Myocyte (in vitro differentiated cells): ENCODE data around the gene RAB36. TPM values are rescaled to one million over a fixed set of nuclear protein-coding genes. Genes with fewer than 3 reads are reported as not detected.

Experiments
- DNase-seq: peaks from one replicate; pipeline ENCODE4 v3.0.0-alpha.2; 2012; ENCODE audit warnings: low read depth
- total RNA-seq: library from RNA; depleted of rRNA; stranded (reverse); fragments of >200 nt; gene quantifications from 2 replicates; pipeline ENCODE4 v1.2.3, GENCODE V29; 2014

The RAB36 gene
- total RNA-seq, 1 donor from 2014 or later: 0.08 TPM

GRCh38 chr22:23157560-23158515 is 12.6 kb downstream of the RAB36 start:
- no peak for DNase-seq

DNA sequence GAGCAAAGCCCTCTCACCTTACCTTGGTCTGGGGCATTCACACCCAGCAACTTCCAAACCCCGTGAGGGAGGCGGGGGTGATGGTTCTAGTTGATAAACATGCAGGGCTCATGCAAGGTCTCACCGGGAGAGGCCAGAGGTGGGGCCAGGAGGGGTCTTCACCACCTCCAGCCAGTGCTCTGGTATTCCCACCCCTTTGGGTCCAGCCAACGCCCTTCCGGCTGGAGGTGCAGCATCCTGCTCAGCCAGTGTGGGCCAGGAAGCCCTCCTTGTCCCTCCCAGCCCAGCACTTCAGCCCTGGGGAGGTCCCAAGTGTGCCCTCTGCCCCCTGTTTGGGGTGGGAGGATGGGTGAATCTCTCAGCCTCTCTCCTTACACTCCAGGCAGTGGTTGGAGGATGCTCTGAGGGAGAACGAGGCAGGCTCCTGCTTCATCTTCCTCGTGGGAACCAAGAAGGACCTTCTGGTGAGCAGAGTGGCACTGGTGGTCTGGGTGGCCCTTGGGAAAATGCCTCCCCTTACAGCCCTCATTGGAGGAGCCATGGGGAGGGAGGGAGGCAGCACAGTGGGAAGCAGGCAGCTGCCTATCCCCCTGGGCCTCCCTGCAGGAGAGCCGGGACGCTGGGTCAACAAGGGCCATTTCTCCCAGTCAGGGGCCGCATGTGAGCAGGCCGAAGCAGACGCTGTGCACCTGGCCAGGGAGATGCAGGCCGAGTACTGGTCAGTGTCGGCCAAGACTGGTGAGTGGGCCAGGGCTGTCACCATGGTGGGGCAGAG is 13.4 kb downstream of the RAB36 start:
- no peak for DNase-seq

DNA sequence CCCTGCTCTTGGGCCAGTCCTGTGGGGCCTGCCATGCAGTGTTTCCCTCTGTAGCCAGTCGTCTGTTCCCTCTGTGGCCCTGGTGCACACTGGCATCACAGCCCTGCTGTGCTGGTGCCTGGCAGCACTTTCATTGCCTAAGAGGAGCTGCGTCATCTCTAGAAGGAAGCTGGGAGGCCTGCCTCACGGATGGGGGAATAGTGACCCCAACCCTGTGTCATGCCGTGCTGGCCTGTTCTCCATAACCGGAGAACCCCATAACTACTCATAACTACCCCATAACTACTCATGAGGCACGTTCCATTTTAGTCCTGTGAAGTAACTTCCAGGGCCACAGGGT is 14.0 kb downstream of the RAB36 start:
- no peak for DNase-seq

- DNase-seq: no peak
These were observed 15.8 kb downstream of the RAB36 start for GRCh38 chr22:23161029-23161428.

DNA sequence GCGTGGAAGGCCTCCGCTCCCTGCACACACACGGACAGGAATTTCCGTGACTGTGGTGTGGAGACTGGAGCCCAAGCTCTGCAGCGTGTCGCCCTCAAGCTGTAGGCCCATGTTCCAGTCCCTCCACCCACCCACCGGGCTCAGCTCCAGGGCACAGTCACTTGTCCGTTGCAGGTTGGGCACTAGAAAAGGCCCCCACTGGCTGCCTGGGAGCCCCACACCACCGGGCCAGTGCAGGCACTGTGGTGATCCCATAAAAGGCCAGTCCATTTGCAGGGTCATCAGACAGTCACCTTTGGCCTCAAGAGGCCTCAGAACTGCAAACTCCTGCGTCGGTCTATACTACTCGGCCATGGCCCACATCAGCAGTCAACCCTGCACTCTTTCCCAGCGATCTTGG is 16.3 kb downstream of the RAB36 start:
- DNase-seq: no peak

- DNase-seq: no peak
These were observed 18.4 kb downstream of the RAB36 start for GRCh38 chr22:23163665-23164064.

- DNase-seq: no peak
These were observed 18.8 kb downstream of the RAB36 start for GRCh38 chr22:23164091-23164490.

DNA sequence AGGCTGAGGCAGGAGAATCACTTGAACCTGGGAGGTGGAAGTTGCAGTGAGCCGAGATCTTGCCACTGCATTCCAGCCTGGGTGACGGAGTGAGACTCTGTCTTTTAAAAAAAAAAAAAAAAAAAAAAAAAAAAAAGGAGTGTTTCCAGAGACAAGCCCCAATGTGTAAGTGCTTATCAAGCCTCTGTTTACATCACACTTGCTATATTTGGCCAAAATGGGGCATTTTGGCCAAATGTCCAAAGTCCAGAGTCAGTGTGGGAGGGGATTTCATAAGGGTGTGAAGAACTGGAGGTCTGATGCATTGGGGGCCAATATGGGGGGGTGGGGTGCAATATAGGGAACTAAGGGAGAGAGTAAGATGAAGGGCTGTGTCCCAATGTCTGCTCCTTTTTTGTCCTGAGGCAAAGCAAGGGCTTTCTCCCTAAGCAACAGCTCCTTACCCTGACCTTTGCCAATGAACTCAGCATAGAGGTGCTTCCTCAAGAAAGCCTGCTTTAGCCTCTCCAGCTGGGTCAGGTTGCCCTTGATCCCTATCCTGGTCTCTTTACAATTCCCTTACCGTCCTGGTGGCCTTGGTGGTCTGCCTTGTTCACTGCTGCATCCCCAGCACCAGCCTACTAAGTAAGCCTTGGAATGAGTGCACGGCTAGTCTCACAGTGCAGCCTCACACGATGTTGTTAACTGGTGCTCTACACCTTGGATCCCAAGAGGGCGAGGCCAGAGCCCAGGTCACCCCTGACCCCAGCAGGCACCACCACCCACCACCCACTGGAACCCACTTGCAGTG is 21.0 kb downstream of the RAB36 start:
- DNase-seq: no peak

DNA sequence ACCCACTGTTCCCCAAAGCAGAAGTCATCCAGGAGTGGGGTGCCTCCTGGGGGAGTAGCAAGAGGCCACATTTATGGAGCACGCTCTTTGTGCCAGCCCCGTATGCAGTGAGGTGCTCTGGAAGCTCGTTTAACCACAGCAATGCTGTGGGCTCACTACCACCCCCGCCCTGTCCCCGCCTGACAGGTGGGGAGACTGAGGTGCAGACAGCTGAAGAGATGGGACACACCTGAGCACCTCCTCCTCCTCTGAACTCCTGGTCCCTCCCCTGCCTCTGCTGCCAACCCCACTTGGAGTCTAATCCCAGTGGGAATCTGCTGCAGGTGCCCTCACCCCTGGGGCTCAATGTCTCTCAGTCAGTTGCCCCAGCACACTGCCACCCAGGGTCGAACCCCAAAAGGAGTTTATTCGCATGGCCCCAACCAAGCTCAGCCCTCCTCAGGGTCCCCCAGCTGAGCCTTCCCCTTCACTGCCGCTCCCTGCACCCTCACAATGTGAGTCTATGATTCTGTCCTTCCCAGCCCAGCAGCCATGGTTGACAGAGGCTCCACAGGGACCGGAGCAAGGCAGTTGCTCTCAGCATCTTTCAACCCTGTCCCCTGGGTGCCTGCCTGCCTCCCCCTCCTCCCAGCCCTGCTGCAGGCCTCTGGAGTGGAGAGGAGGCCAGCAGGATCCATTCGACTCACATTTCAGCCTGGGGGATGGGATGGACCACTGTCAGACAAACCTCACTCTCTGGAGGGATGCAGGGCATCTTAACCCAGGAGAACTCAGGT is 21.8 kb downstream of the RAB36 start:
- DNase-seq: no peak

- no peak for DNase-seq
These were observed 23.2 kb downstream of the RAB36 start for GRCh38 chr22:23168391-23169042.

DNA sequence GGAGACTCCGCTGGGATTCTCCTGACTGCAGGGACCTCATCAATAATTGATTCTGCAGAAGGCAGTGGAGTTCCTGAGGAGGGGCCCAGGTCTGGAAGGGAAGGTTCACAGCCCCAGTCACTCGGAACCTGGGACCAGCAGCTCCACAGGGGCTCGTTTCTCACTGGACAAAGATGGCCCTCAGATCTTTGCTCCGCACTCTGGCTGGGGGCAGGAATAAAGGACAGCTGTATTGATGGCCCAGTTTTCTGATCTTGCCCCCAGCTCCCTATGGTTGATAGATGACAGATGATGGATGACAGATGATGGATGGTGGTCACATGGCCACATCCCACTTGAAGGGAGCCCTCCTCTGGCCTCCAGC is 23.7 kb downstream of the RAB36 start:
- no peak for DNase-seq

- DNase-seq: no peak
These were observed 30.8 kb downstream of the RAB36 start for GRCh38 chr22:23175817-23176644.

DNA sequence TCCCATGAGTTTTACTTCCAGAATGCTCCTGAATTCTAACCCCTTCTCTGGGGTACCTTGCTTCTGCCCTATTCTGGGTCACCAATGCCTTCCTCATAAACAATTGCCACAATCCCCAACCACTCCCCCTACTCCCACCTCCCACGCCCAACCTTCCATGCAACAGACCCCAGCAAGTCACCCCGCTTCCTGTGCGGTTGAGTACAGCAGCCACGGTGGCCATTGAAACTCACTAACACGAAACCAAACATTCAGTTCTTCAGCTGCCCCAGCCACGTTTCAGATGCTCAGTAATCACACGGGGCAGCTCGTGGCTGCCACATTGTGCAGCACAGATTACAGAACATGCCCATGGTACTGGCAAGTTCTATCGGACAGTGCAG is 31.4 kb downstream of the RAB36 start:
- no peak for DNase-seq

DNA sequence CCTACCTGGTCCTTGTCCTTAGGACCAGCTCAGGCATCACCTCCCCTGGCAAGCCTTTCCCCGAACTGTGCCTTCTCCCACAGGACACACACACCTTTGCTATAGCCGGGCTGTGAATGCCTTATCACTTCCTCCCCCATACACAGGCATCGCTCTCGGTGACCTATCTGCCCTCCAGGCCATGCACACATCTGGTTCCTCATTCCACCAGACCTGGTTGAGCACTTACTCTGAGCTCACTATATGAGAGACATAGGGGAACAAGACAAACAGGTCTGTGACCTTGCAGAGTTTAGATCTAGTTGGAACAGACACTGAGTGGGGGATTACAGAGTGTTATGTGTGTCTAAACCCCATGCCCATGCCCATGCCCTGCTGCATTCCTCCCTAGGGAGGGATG is 31.9 kb downstream of the RAB36 start:
- DNase-seq: no peak

GRCh38 chr22:23178512-23179254 is 33.4 kb downstream of the RAB36 start:
- peak; percentile 65 for DNase-seq

- DNase-seq: no peak
These were observed 34.4 kb downstream of the RAB36 start for GRCh38 chr22:23179381-23180299.

DNA sequence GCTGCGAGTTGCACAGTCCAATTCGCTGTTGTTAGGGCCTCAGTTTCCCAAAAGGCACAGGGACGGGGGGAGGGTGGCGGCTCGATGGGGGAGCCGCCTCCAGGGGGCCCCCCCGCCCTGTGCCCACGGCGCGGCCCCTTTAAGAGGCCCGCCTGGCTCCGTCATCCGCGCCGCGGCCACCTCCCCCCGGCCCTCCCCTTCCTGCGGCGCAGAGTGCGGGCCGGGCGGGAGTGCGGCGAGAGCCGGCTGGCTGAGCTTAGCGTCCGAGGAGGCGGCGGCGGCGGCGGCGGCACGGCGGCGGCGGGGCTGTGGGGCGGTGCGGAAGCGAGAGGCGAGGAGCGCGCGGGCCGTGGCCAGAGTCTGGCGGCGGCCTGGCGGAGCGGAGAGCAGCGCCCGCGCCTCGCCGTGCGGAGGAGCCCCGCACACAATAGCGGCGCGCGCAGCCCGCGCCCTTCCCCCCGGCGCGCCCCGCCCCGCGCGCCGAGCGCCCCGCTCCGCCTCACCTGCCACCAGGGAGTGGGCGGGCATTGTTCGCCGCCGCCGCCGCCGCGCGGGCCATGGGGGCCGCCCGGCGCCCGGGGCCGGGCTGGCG is 35.1 kb downstream of the RAB36 start, which contains the start of gene BCR:
TSS of gene BCR (plus strand) at position 209 of the 592 bp plus-strand sequence. CDS start 452 bp downstream, outside the sequence.
- DNase-seq: peak; percentile 66
